Kidney tubule cell (primary cell): Measurements from ENCODE around the gene SLC25A47.
"Not testable (repeated sequence)": the region's sequence is repeated elsewhere in the genome, so short reads cannot be mapped to it uniquely, and the experiment has no call there.

ENCODE experiments used
- DNase-seq: peaks from one replicate; pipeline ENCODE4 v3.0.0-alpha.2; 2018; ENCODE audit warnings: low spot score

The SLC25A47 gene

GRCh38 chr14:100290607-100291304 is 32.4 kb upstream of the SLC25A47 start:
- DNase-seq, result no peak

DNA sequence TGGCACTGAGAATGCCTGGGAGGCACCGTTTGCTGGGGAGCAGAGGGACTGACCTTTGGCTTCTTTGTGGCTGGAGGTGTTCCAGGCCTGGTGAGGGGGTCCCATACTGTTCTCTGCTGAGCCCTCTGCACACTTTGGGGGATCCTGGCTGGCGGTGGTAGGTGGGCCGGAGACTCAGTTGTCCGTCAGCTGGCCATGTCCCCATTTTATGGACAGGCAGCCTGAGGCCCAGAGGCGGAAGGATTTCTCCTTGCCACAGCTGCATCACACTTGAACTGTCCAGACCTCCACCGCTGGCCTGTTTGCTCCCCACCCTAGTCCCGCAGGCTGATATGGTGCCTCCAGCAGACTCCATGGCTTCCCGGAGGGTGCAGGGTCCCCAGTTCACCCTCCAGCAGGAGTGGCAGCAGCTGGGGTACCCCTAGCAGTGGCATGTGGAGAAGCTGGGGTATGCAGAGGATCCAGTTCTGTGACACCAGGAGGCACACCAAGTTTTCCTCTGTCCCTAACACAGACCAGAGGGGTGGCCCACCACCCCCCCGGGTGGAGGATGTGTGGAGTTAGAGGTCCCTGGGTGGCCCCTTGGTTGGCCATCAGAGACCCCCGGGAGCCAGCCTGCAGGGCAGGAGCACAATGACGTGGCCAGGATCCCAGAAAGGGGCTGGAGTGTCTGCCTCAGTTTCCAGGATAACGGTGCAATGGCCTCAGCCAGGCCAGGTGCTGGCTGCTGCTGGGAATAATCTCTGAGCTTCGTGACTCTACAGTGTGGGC is 31.6 kb upstream of the SLC25A47 start:
- no peak for DNase-seq

GRCh38 chr14:100292301-100292775 is 30.8 kb upstream of the SLC25A47 start:
- no peak for DNase-seq

- DNase-seq, result no peak
Measured at GRCh38 chr14:100292776-100293461, 30.2 kb upstream of the SLC25A47 start.

GRCh38 chr14:100293497-100294212 is 29.5 kb upstream of the SLC25A47 start:
- DNase-seq, result no peak

DNA sequence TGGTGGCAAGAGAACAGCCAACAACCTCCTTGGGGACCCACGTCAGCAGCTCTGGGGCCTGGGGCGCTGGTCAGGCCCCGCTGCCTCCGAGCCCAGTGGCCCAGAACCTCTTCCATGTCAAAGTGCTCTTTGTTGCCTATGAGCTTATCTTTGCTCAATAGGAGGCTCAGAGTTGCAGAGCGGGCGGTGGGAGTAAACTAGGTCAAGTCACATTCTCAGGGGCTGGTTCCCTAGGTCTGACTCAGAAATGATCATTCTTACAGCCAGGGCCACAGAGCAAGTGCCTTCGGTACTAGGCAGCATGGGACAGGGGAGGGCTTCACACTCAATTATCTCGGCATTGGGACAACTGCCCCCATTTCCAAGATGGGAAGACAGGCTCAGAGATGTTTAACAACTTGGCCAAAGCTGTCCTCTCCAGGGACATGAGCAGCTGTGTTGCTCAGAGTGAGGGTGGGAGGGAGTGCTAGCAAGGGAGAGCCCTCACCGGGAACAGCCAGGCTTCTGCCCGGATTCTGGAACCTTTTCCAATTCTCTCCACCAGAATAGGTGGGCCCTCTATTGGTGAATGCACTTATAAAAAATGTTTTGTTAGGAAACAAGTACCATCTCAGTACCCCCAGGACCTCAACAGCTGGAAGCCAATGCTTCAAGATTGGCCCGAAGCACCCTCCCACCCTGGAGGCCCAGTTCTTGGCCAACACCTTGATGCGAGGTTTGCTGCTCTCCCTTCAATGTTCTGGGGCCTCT is 28.8 kb upstream of the SLC25A47 start:
- peak; percentile 71 for DNase-seq

- DNase-seq, result no peak
Measured at GRCh38 chr14:100294963-100295330, 28.2 kb upstream of the SLC25A47 start.

- no peak for DNase-seq
Measured at GRCh38 chr14:100295376-100296105, 27.6 kb upstream of the SLC25A47 start.

DNA sequence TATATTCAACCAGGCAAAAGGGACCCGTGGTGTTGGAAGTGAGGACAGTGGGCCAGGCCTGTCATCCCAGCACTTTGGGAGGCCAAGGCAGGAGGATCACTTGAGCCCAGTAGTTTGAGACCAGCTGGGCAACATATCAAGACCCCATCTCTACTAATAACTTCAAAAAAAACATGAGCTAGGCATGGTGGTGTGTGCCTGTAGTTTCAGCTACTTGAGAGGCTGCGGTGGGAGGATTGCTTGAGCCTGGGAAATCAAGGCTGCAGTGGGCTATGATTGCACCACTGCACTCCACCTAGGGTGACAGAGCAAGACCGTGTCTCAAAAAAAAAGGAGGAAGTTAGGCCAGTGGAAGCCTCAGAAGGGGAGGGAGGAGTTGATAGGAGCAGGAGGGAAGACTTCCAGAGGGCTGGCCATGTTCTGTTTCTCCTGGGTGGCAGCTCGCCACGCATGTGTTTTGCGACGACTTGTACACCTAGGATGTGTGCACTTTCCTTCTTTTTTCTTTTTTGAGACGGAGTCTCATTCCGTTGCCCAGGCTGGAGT is 27.0 kb upstream of the SLC25A47 start:
- DNase-seq, result no peak

DNA sequence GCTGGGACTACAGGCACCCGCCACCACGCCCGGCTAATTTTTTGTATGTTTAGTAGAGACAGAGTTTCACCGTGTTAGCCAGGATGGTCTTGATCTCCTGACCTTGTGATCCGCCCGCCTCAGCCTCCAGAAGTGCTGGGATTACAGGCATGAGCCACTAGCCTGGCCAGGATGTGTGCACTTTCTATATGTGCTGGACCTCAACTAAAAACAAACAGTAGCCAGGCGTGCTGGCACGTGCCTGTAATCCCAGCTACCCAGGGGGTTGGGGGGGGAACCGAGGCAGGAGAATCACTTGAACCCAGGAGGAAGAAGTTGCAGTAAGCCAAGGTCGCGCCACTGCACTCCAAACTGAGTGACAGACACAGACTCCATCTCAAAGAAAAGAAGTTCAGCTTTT is 26.4 kb upstream of the SLC25A47 start:
- not testable (repeated sequence) for DNase-seq

DNA sequence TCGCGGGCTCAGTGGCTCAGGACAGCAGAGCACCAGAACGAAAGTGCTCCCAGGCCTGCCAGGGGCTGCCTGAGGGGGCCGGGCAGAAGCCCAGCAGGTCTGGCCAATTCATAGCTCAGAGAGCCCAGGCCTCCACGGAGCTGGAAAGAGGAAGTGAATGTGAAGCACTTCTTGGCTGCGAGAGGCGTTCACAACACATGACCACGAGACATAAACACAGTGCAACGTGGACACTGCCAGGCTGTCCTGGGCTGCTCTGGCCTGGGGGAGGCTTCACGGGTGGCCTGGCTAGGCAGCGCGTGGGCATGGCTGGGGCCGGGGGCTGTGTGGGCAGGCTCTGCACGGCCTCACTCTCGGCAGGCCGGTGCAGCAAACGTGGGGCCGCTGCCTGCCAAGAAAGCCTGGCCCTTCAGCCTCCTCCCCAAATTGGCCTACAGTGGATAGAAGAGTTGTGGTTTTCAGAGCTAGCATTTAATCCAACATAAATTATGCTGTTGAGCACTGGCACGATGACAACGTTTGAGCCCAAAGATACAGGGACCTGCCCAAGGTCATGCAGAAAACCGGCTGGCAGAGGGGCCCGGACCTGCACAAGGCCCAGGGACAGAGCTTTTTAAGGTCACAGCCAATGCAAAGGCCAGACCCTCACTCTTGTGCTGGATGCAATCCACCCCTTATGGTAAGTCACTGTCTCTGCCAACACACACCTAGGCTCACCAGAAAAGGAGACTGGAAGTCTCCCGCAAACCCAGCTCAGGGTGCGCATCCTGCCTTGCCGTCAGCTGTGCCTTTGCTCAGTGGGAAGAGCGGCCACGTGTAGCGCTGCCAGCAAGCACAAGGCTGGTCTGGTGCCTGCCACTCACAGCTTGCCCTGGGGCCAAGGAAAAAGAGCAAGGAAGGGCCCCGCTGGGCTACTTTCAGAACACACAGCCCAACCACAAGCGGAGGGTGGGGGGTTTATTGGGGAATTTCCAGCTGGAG is 25.5 kb upstream of the SLC25A47 start:
- DNase-seq, result peak; percentile 30

DNA sequence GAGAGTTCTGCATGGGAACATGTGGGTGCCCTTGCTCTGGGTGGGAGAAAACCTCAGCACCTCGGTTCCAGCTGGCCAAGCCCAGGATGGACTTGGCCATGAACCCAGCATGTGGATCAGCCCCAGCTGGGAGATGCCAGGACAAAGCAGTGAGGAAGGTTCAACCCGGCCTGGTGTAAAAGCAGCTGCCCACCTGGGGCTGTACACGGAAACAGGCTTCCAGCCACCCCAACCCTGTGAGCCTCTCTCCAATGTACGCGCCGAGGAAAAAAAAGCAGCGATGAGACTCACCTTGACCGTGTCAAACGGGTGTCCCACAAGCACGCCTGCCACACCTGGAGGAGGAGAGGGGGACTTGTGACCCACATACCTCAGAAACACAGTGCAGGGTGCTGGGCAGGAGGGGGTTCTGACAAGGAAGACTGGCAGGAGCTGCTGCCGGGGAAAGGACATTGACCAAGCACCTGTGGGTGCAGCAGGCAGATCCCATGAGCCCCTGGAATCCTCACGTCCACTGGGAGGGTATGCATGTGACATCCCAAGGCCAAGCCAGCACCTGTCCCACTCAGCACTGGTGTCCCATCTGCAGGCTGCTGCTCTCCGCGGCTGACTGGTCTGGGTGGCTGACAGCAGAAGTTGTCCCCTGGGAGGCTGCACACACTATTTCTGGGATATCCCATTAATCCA is 24.4 kb upstream of the SLC25A47 start:
- DNase-seq, result no peak

DNA sequence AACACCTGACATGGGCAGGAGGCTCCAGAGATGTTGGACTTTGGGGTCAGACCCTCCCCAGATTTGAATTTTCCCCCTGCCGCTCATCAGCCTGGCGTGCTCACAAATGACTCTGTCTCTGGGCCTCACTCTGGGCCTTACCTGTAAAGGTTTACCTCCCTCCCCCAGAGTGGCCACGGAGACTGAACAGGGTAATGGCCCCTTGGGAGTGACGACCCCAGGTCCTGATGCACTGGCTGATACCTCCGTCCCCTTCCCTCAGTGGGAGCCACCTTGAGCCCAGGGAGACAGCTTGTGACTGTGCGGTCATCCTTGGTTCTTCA is 23.9 kb upstream of the SLC25A47 start:
- DNase-seq, result no peak

DNA sequence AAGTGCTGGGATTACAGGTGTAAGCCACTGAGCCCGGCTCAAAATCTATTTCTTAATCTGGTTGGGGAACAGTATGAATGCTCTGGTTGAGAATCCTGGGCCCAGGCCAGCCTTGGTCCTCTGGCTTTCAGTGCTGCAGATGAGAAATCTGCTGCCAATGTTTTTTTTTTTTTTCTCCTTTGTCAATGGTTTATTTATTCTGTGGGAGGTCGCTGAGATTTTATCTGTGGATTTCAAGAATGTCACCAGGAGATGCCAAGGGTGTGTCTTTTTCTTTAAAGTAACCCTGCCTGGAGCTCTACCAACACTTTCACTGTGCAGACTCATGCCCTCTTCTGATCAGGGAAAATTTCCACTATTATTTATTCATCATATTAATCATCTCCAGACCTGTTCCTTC is 20.5 kb upstream of the SLC25A47 start:
- DNase-seq, result peak; percentile 31

DNA sequence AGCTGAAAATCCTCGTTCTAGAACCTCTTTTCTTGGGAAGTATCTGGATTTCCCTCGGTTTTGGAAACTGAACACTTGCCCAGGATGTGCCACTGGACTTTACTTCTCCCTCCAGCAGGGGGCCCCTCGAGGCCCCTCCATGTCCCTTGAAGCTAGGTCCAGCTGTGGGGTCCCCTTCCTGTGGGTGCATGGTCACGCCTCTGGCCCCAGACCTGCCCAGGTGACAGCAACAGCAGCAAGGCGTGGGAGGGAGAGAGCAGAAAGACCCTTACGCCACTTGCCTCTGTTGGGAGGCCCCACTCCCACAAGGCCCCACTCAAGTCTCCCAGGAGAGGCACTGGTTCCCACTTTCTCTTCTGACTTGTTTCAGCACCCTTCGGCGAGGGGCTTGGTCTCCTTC is 20.0 kb upstream of the SLC25A47 start:
- DNase-seq, result peak; percentile 23

DNA sequence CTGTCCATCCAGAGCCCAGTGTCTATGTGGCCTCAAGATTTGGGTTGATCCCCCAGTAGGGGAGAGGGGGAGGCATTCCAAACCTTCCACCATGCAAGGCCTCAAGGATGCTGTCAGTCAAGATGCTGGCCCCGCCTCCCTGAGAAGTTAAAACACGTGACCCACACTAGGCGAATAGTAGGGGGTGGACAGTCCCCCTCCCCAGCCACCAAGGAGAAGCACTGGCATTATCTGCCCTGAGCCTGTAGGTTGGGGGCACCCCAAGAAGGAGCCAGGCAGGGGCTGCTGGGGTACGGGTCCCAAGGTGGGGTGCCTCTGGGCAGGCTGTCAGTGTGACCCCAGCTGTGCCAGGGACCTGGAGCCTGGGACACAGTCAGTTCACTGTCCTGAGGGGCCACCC is 19.2 kb upstream of the SLC25A47 start:
- no peak for DNase-seq

DNA sequence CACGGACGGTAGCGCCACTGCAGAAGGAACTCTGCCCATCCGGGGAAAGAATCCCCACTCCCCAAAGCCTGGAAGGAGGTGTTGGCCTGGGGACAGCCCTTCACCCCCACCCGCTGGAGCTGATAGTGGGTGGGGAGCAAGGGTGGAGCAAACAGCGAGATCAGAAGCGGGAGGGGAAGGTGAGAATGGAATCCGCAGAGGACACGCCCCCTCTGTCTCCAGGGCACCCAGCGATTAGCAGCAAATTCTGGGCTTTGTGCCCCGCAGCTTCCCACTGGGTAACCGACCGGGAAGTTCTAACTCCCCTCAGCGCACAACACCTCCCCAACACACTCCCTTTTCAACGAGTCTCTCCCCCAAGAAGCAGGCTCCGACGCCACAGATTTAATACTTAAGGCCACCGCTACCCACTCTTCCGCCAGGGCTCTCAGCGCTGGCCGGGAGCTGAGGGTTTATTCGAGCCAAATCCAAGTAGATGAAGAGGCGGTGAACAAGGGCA is 18.3 kb upstream of the SLC25A47 start:
- DNase-seq, result peak; percentile 70

- DNase-seq, result peak; percentile 43
Measured at GRCh38 chr14:100305324-100306100, 17.6 kb upstream of the SLC25A47 start.
